ENCODE measurements around the gene FIBCD1.

GRCh38 chr9:130918826-130919558, 20.1 kb downstream of the FIBCD1 start:
- TF ChIP-seq CTCF (IDR thresholded peaks at IDR 0.05; ENCODE audit: control extremely low read depth in 1 of 3, insufficient read depth in 1 of 3, low read depth in 1 of 3, low read length in 3 of 3) = no peak
- TF ChIP-seq KDM1A (IDR thresholded peaks at IDR 0.05; ENCODE audit: borderline replicate concordance, low read length) = no peak
- no peak for TF ChIP-seq CHD2 (IDR thresholded peaks at IDR 0.05; ENCODE audit: low read length)
- TF ChIP-seq POLR2A (IDR thresholded peaks at IDR 0.05; ENCODE audit: control extremely low read depth in 1 of 2, low read depth in 2 of 2, low read length in 2 of 2) = no peak
- no peak for TF ChIP-seq RNF2 (IDR thresholded peaks at IDR 0.05; ENCODE audit: borderline replicate concordance, low read depth, low read length, missing control alignments, poor library complexity, severe bottlenecking)
